Adrenal gland (tissue), 12 donors: Measurements from ENCODE around the gene ZNF346. TPM values are rescaled to one million over a fixed set of nuclear protein-coding genes. Genes with fewer than 3 reads are reported as not detected.
"Not testable (repeated sequence)": the region's sequence is repeated elsewhere in the genome, so short reads cannot be mapped to it uniquely, and the experiment has no call there.

Source experiments
- DNase-seq, 7 donors: peaks; one replicate each; pipeline ENCODE4 v3.0.0-alpha.2; 2019 to 2020
- H3K27ac ChIP-seq, 5 donors: fragments of 200-600 bp; sonication (generic) in 4 of 5; 1 replicate in 3 of 5; 2 replicates in 2 of 5; pipeline versions ENCODE4 v1.5.1 to v1.8.0; 2016 to 2020; ENCODE audit warnings: mild to moderate bottlenecking in 1 of 5
- H3K27me3 ChIP-seq: fragments of 200-600 bp; 2 replicates; pipeline ENCODE4 v1.8.0; 2021
- H3K36me3 ChIP-seq, 2 donors: fragments of 200-600 bp; replicated peaks in 1 of 2; 1 replicate in 1 of 2; 2 replicates in 1 of 2; pipeline versions ENCODE4 v1.5.1 to v1.8.0; 2018 to 2022
- H3K4me1 ChIP-seq, 2 donors: fragments of 200-600 bp; replicated peaks in 1 of 2; 1 replicate in 1 of 2; 2 replicates in 1 of 2; pipeline versions ENCODE4 v1.5.1 to v1.8.0; 2018 to 2021
- H3K4me3 ChIP-seq, 4 donors: fragments of 200-600 bp; sonication (generic) in 3 of 4; one replicate each; pipeline ENCODE4 v1.5.1; 2016 to 2018
- H3K9me3 ChIP-seq, 3 donors: fragments of 200-600 bp; sonication (generic) in 1 of 3; replicated peaks in 1 of 3; 1 replicate in 2 of 3; 2 replicates in 1 of 3; pipeline versions ENCODE4 v1.5.1 to v1.8.0; 2016 to 2021
- POLR2A ChIP-seq, 2 donors: fragments of 450-650 bp; IDR thresholded peaks; one replicate each; pipeline ENCODE4 v1.6.1; 2017; ENCODE audit warnings: antibody characterized with exemption in 2 of 2, mild to moderate bottlenecking in 2 of 2, moderate library complexity in 1 of 2
- WGBS, 4 donors: extraction: QIAGEN DNeasy Blood & Tissue Kit in 2 of 4; methylation state at CpG; one replicate each; pipeline versions ENCODE4 v1.1.5 to v1.1.7; 2013 to 2017; 5-methylcytosine and 5-hydroxymethylcytosine counted together
- intact Hi-C, 2 donors: fragments of 100-400 bp; cut with DNase I; formaldehyde crosslinking; loops; one replicate each; pipeline versions ENCODE4 v1.14.1 to v1.15.0; 2022 to 2023
- polyA plus RNA-seq, 3 donors: library from polyadenylated mRNA; stranded (reverse); fragments of 200-250 nt in 2 of 3; fragments of 350-450 nt in 1 of 3; fragmentation: Illumina TruSeq in 1 of 3; extraction: RNeasy Lipid Tissue Mini Kit (QIAGEN cat#74804) in 1 of 3; gene quantifications; one replicate each; pipeline ENCODE4 v1.2.3, GENCODE V29; 2013 to 2014
- total RNA-seq, 9 donors: library from RNA; depleted of rRNA in 4 of 9; stranded (reverse); fragments of >200 nt in 4 of 9; fragments of 120-200 nt in 1 of 9; fragmentation: NEBNext Ultra II Directional in 1 of 9; extraction: Animal tissue kit (Norgen Biotek cat#: 25700) in 1 of 9; gene quantifications; one replicate each; pipeline versions ENCODE4 v1.1.0 to v1.2.4, GENCODE V29; 2013 to 2023
- TF ChIP-seq, protein P1 (sequence below), 6 experiments: fragments of 450-650 bp in 4 of 6; fragments of 200-600 bp in 2 of 6; sonication (generic) in 1 of 6; IDR thresholded peaks; 1 replicate in 5 of 6; 2 replicates in 1 of 6; pipeline versions ENCODE4 v1.5.1 to v1.8.0; 2016 to 2021; ENCODE audit warnings: antibody characterized with exemption in 6 of 6, mild to moderate bottlenecking in 2 of 6, moderate library complexity in 1 of 6
- donor health status: healthy with polysubstance abuse.
- donor health status: Bipolar disorder and iron deficiency.
- donor health status: DM: yes; HTN: yes; CAD: no.
- donor health status: DM: no; HTN: no; CAD: no.
- donor health status: DM: no; HTN: no; CAD: no.
- donor health status: DM: yes; HTN: yes; CAD: no.

The ZNF346 gene
- total and polyA plus RNA-seq, 12 donors = 7.9 to 29.4 (median 17.1) TPM

- H3K27me3 ChIP-seq = no peaks in the 10 kb centered on the region
- WGBS, 4 donors = 51 to 87% (median 61%) methylated on average over 3 of the region's 3 CpGs
- DNase-seq = peak in 1 of 7 donors; percentile 15
- no peak overlapping the region for H3K4me3 ChIP-seq
- TF ChIP-seq POLR2A (IDR thresholded peaks at IDR 0.05) = no peak
- TF ChIP-seq, protein P1, sequence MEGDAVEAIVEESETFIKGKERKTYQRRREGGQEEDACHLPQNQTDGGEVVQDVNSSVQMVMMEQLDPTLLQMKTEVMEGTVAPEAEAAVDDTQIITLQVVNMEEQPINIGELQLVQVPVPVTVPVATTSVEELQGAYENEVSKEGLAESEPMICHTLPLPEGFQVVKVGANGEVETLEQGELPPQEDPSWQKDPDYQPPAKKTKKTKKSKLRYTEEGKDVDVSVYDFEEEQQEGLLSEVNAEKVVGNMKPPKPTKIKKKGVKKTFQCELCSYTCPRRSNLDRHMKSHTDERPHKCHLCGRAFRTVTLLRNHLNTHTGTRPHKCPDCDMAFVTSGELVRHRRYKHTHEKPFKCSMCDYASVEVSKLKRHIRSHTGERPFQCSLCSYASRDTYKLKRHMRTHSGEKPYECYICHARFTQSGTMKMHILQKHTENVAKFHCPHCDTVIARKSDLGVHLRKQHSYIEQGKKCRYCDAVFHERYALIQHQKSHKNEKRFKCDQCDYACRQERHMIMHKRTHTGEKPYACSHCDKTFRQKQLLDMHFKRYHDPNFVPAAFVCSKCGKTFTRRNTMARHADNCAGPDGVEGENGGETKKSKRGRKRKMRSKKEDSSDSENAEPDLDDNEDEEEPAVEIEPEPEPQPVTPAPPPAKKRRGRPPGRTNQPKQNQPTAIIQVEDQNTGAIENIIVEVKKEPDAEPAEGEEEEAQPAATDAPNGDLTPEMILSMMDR (IDR thresholded peaks at IDR 0.05) = no peak
- peaks cover 42 to 48% of the 10 kb centered on the region in 2 donors for H3K4me1 ChIP-seq
- H3K9me3 ChIP-seq = no peaks in the 10 kb centered on the region
- intact Hi-C loops = no loop called here
- H3K36me3 ChIP-seq = no peaks in the 10 kb centered on the region
- H3K27ac ChIP-seq = peak overlapping the region; percentile 79 to 91 (median 89)
These were observed 27.4 kb upstream of the ZNF346 start for GRCh38 chr5:176995122-176995490.

- Histone ChIP-seq H3K27me3 (no peaks in the 10 kb centered on the region), H3K27ac (peak overlapping the region in 4 of 5 donors; percentile 87 to 91 (median 90)), H3K4me3 (no peak overlapping the region), H3K9me3 (no peaks in the 10 kb centered on the region), H3K4me1 (peaks cover 42 to 48% of the 10 kb centered on the region in 2 donors), H3K36me3 (no peaks in the 10 kb centered on the region)
- TF ChIP-seq, protein P1 (IDR thresholded peaks at IDR 0.05) = no peak
- TF ChIP-seq POLR2A (IDR thresholded peaks at IDR 0.05) = no peak
- intact Hi-C loops = no loop called here
- no peak for DNase-seq
- 16 to 28% (median 25%) methylated on average over 4 of the region's 4 CpGs for WGBS, 4 donors
These were observed 26.4 kb upstream of the ZNF346 start for GRCh38 chr5:176995896-176996767.

DNA sequence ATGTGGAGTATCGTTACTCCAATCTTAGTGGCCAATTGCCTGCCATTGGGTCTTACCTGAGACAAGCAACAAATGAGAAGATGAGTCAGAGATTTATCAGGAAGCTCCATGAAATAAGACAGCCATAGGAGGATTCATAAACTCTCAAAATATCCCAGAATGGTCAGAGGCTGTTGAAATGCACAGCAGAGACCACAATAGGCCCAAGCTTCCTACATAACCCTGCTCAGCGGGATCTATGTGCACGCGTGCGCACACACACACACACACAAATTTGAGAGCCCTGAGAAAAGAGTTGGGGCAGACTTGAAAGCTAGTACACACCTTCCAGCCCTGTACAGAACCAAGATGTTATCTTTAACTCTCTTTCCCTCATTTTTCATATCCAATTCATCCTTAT is 25.7 kb upstream of the ZNF346 start:
- intact Hi-C loops = no loop called here
- peak overlapping the region in 3 of 5 donors; percentile 72 to 90 (median 89) for H3K27ac ChIP-seq
- TF ChIP-seq POLR2A (IDR thresholded peaks at IDR 0.05) = no peak
- TF ChIP-seq, protein P1 (IDR thresholded peaks at IDR 0.05) = no peak

GRCh38 chr5:176998828-176999227 is 23.7 kb upstream of the ZNF346 start:
- TF ChIP-seq POLR2A (IDR thresholded peaks at IDR 0.05) = no peak
- TF ChIP-seq, protein P1 (IDR thresholded peaks at IDR 0.05) = no peak
- Histone ChIP-seq H3K4me1 (peaks cover 27 to 37% of the 10 kb centered on the region in 2 donors), H3K9me3 (no peaks in the 10 kb centered on the region), H3K36me3 (no peaks in the 10 kb centered on the region), H3K4me3 (no peak overlapping the region), H3K27ac (no peak overlapping the region), H3K27me3 (no peaks in the 10 kb centered on the region)
- intact Hi-C loops = no loop called here
- peak in 1 of 7 donors; percentile 20 for DNase-seq
- WGBS, 4 donors = 91 to 95% (median 95%) methylated on average over 5 of the region's 5 CpGs

More for the DNA sequence above, 25.7 kb upstream of the ZNF346 start:
- no peak overlapping the region for H3K4me3 ChIP-seq
- no peaks in the 10 kb centered on the region for H3K9me3 ChIP-seq
- WGBS, 4 donors = 80 to 87% (median 85%) methylated on average over 5 of the region's 5 CpGs
- peaks cover 42 to 48% of the 10 kb centered on the region in 2 donors for H3K4me1 ChIP-seq
- peak in 1 of 7 donors; percentile 39 for DNase-seq
- H3K27me3 ChIP-seq = no peaks in the 10 kb centered on the region
- no peaks in the 10 kb centered on the region for H3K36me3 ChIP-seq

DNA sequence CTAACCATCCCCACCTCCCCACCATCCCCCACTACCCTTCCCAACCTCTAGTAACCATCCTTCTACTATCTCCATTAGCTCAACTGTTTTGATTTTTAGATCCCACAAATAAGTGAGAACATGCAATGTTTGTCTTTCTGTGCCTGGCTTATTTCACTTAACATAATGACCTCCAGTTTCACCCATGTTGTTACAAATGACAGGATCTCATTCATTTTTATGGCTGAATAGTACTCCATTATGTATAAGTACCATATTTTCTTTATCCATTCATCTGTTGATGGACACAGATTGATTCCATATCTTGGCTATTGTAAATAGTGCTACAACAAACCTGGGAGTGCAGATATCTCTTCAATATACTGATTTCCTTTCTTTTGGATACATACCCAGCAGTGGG is 23.0 kb upstream of the ZNF346 start:
- H3K27me3 ChIP-seq, H3K27ac ChIP-seq, DNase-seq, H3K9me3 ChIP-seq, H3K4me3 ChIP-seq, intact Hi-C loops, H3K36me3 ChIP-seq: not testable (repeated sequence)
- peaks cover 22 to 37% of the 10 kb centered on the region in 2 donors for H3K4me1 ChIP-seq
